SH-SY5Y (cell line): ENCODE data around the gene MYF6.

ENCODE experiments used
- GATA2 ChIP-seq: IDR thresholded peaks from 2 replicates; pipeline ENCODE4 v1.6.1; 2011; ENCODE audit warnings: mild to moderate bottlenecking, low read depth, low read length
- GATA3 ChIP-seq: IDR thresholded peaks from 2 replicates; pipeline ENCODE4 v1.6.1; 2011; ENCODE audit warnings: low read depth, mild to moderate bottlenecking, low read length, moderate library complexity

Gene MYF6

DNA sequence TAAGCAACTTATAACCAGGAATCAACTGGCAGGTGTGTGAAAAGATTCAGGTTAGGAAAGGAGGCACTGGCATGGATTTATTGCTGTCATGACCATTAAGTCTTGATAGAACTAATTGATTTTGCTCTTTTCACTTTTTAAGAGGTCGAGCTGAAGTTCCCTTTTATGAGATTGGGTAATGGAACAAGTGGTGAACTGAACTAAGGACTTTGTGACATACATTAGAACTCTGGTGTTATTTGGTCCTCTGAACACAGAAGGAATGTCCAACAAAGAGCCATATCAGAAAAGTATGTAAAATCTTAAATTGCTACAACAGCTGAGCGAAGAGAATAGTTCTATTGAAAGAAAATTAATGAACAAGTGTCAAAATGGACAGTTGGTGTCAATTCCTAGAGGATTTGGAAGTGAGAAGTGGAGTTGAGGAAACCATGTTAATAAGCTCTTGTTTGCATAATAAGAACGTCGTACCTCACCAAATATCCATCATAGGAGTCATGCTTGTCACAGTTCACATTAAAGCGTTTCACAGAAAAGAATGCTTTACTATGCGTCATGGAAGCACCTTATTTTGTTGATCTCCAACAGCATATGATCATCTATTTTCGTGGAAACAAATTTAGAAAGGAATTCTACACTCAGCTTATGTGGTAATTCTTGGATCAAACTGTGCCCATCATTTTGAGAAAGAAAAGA is 8.4 kb upstream of the MYF6 start:
- no peak for TF ChIP-seq GATA3
- no peak for TF ChIP-seq GATA2

DNA sequence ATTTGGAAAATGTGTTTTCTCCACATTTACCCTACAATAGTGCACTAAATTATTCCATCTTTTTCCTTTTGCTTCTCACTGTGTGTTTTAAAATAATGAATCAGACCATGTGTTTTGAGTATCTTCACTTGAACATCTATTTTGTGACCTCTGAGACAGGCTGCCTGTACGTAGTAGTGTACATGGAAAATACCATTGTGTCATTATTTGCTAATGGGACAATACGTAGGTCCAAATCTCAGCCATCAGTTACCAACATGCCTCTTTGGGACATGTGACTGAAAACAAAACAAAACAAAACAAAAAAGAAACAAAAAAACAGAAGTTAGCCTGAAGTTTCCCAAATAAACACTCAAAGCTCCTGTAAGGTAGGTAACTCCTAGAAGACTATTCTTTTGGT is 7.1 kb upstream of the MYF6 start:
- TF ChIP-seq GATA3 (no peak), GATA2 (no peak)

DNA sequence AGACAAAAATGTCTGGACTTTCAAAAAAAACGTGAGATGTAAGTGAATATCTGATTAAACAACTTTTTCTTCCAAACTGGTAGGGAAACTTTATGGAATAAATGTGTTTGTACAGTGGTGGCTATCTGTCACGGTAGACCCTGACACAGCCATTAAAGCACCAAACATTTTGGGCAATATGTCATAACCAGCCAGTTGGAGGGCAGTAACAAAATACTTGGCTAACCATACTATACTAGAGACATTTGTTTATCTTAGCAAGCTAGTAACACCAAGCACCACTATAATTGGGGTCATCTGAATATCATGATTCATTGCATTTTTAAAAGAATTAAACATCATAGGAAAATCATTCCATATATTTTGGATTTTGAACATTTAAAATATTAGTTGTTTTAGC is 6.0 kb upstream of the MYF6 start:
- no peak for TF ChIP-seq GATA3
- no peak for TF ChIP-seq GATA2

DNA sequence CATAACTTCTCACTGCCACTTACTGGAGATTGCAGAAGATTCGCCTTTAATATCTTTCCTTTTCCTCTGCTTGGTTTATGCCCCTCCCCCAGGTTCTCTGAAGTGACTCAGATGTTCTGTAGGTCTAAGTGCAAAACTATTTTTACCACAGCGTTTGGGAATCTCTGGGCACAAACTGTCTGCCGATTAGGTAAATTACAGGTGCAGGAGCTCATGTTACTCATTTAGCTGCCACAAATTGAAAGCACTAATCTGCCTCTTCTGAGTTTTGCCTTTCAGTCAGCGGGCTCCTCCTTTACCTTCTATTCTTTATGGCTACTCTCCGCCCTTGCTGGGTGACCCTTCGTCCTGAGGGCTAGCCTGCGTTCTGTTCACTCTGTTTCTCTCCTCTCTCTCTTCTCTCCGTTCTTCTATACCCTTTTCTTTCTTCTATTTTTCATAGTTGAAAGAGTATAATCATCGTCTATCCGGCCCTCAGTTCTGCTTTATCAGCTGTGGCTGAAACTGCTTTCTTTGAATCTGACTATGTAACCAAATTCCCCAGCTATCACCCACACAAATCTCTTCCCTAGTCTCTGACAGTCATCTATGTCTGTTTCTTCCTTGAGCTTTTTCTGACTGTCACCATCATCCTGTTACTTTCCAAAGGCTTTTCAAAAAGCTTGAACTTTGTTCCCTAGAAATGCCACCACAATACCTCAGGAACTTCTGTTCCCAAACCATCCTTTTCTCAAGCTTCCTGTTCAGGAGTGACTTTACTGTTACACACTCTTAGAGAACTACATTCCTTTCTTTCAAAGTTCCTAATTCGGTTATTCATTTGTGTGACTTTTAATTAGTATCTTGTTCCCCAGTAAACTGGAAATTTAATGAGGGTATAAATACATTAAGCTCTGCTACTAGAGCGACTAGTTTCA is 4.3 kb upstream of the MYF6 start:
- TF ChIP-seq GATA3: no peak
- TF ChIP-seq GATA2: no peak

DNA sequence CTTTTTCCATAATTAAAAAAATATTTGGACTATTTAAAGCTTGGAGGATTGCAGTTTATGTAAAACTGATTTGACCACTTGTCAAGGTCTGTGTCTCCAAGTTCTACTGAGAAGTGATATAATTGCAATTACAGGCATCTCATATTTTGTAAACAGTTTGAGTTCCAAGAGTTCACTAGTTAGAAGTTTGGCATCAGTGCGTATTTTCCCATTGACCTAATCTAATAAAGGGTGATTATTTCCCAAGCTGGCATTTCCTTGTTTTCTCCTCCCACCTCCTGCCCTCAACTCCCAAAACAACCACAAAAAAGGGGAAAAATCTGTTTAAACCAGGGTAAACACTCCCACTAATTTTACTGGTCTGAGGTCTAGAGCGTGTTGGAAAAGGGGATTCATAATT is 3.0 kb upstream of the MYF6 start:
- TF ChIP-seq GATA3 (no peak), GATA2 (no peak)

DNA sequence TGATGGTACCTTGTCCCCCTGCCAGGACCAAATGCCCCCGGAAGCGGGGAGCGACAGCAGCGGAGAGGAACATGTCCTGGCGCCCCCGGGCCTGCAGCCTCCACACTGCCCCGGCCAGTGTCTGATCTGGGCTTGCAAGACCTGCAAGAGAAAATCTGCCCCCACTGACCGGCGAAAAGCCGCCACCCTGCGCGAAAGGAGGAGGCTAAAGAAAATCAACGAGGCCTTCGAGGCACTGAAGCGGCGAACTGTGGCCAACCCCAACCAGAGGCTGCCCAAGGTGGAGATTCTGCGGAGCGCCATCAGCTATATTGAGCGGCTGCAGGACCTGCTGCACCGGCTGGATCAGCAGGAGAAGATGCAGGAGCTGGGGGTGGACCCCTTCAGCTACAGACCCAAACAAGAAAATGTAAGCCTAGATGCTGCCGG is 410 bp downstream of the MYF6 start:
- no peak for TF ChIP-seq GATA3
- TF ChIP-seq GATA2: no peak

DNA sequence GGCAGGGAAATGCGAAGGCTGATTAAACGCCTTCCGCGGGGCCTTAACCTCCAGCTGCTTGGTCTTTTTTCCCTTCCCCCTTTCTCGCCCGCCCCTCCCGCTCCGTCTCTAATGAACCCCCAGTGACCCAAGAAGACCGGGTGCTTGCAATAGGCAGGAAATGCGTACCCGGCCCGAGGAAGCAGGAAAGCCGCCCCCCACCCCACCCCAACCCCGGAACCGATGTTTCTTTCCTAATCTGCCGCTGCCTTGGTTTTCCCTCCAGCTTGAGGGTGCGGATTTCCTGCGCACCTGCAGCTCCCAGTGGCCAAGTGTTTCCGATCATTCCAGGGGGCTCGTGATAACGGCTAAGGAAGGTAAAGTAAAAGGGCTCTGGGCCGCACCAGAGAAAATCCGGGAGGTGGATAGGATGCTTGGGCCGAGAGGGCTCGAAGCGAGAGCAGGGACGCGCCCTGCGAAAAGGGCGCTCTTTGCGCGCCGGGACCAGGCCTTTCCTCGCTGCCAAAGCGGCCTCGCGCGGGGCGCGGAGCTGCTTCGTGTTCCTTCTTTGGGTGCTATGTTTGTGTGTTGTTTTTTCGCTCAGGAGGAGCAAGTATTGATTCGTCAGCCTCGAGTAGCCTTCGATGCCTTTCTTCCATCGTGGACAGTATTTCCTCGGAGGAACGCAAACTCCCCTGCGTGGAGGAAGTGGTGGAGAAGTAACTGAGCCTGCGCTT is 983 bp downstream of the MYF6 start:
- TF ChIP-seq GATA3: no peak
- TF ChIP-seq GATA2: no peak

DNA sequence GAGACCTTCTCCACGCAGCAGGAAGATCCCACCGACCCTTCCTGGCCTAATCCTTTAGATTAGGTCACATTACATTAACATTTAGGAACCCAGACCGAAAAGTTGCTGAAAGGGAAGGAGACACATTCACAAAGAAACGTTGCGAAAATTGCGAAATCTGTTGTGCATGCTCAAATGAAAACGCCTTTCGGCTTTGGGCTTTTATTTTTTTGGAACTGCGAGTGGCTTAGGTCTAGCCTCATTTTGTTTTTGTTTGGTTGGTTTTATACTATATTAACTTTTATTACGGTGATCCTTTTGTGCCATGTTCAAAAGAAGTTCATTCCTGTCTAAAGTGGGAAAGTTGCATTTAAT is 1.5 kb downstream of the MYF6 start:
- no peak for TF ChIP-seq GATA2
- no peak for TF ChIP-seq GATA3

DNA sequence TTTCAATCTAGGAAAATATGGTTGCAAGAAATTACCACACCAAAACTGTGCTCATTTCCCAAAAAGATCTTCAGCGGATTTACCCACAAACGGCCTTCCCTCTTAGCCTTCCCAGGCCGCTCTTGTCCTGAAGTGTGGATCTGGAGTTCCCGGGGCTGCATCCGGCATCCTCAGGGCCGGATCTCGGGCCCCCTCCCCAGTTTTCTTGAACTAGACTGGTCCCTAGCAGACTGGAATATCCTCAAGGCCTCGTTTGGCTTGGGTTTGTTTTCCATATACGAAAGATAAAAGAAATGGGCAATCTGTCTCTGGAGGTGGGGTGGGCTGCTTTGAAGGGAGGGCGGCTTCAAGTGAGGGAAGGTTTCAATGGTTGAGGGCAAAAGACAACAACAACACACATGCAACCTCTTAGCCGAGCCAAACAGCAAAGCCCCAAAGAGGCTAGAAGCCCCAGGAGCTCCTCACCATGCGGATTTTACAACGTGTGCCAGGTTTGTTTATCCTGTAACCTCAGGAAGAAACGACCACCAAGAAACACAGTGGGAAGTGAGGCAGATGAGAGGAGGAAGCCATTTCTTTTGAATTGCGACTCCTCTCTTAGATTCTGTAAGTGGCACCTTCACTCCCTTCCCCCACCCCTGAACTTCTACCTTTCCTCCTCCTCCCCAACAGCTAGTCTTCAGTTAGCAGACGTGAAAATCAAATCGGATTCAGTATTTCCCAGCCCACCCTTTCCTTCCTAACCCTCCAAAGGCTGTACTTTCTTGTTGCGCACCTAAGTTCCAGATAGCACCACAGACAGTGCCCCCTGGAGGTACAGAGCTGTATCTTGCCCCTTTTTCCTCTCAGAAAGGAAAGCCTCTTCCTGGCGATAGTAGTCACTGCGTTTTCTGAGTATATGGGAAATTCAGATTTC is 2.6 kb downstream of the MYF6 start:
- no peak for TF ChIP-seq GATA3

DNA sequence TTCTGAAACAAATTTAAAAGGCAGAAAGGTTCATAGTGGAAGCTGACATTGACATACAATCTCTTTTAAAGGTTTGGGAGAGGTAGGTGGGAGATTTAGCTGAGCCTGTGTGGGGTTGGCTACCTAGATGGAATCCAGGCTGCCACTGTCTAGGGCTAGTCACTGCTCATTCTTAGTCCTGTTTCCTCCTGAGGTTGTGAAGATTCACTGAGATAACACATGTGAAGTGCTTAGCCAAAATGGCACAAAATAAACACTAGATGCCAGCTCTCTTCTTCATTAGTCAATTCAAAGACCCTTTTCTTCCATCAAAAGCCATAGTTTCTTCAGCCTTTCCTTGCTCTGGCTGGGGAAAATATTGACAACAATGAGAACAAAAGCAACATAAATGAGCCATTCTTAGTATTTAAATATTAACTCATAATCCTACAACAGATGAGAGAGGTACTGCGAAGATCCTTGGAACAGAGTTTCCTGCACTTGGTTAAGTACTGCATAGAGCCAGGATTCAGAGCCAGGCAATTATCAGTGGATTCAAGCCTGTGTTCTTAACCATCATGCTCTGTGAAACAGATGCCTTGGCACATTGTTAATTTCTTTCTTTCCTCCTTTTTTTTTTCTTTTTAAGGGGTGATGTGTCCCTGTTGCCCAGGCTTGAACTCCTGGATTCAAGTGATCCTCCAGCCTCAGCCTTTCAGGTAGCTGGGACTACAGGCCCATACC is 3.5 kb downstream of the MYF6 start:
- TF ChIP-seq GATA3 (no peak), GATA2 (no peak)

DNA sequence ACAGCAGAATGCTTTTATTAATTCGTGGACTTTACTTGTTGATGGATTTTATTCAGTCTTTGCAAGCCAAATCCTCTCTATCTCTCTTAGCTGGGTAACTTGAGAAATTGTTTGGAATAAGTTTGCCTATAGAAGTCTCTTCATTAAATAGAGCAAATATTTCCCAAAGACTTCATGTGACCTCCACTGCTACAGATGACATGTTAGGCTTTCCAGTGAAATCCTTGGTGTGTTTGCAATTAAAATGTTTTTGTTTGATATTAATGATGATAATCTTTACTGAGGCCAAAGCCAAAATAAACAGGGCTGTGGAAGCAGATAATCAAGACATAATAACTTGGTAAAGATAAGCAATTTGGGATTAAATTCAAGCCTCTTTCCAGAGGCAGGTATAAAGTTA is 4.4 kb downstream of the MYF6 start:
- TF ChIP-seq GATA3 (no peak), GATA2 (no peak)

DNA sequence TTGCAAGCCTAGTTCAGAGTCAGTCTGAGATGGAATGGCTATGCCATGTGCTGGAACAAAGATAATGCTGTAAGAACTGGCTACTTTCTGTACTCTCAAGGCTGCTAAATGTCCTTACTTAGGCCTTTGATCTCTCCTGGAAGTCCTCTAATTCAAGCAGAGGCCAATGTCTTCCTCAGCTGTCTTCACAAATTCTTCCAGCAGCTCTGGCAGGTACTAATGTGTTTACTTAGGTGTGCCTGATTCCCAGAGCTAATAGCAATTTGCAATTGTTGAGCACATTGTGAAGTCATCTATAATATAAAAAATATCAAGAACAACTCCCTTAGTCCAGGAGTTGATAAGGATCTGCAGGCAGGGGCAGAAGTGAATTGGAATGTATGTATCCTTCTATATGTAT is 5.4 kb downstream of the MYF6 start:
- TF ChIP-seq GATA2: no peak
- no peak for TF ChIP-seq GATA3

DNA sequence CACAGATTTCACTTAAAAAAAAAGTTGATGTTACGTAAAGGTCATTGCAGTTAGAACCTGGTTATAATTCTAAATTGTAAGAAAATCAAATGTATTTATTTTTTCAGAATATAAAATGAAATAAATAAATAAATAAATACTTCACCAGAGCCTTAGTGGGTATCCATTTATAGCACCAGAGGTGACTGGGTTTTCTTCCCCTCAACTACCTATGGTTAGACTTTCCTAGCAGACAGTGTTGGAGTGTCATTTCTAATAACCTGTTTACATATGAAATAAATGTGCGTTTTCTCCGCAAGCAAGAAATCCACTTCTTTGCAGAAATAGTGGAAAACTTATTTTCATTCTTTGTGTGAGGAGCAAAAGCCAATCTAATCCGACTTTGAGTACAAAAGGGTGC is 6.0 kb downstream of the MYF6 start:
- TF ChIP-seq GATA2 (no peak), GATA3 (no peak)
